ENCODE data around the gene CLCNKB.

CLCNKB gene

GRCh38 chr1:16085522-16085921, 41.9 kb downstream of the CLCNKB start:
- TF ChIP-seq ZFX (IDR thresholded peaks at IDR 0.05; ENCODE audit: borderline replicate concordance) = no peak
- TF ChIP-seq CTCF (IDR thresholded peaks at IDR 0.05) = no peak
- no peak overlapping the region for H3K27ac ChIP-seq

GRCh38 chr1:16087733-16088132, 44.2 kb downstream of the CLCNKB start:
- no peak overlapping the region for H3K27ac ChIP-seq
- TF ChIP-seq ZFX (IDR thresholded peaks at IDR 0.05; ENCODE audit: borderline replicate concordance) (no peak), CTCF (IDR thresholded peaks at IDR 0.05) (no peak)

- no peak overlapping the region for H3K27ac ChIP-seq
- TF ChIP-seq CTCF (IDR thresholded peaks at IDR 0.05) (no peak), ZFX (IDR thresholded peaks at IDR 0.05; ENCODE audit: borderline replicate concordance) (no peak)
Observed at GRCh38 chr1:16088351-16088911, 44.8 kb downstream of the CLCNKB start.

GRCh38 chr1:16088996-16089395, 45.4 kb downstream of the CLCNKB start:
- TF ChIP-seq CTCF (IDR thresholded peaks at IDR 0.05) (no peak), ZFX (IDR thresholded peaks at IDR 0.05; ENCODE audit: borderline replicate concordance) (no peak)
- no peak overlapping the region for H3K27ac ChIP-seq

GRCh38 chr1:16090076-16090826, 46.7 kb downstream of the CLCNKB start:
- H3K27ac ChIP-seq = no peak overlapping the region
- TF ChIP-seq ZFX (IDR thresholded peaks at IDR 0.05; ENCODE audit: borderline replicate concordance) (no peak), CTCF (IDR thresholded peaks at IDR 0.05) (no peak)

- TF ChIP-seq CTCF (IDR thresholded peaks at IDR 0.05) (no peak), ZFX (IDR thresholded peaks at IDR 0.05; ENCODE audit: borderline replicate concordance) (no peak)
- no peak overlapping the region for H3K27ac ChIP-seq
Observed at GRCh38 chr1:16091296-16091695, 47.7 kb downstream of the CLCNKB start.
